GM04504 (cell line): ENCODE results near the gene APPBP2.

Experiments used
- DNase-seq: peaks from one replicate; pipeline ENCODE4 v3.0.0-alpha.2; 2012; ENCODE audit warnings: low read depth

The APPBP2 gene

GRCh38 chr17:60393840-60394723, 132.0 kb downstream of the APPBP2 start:
- no peak for DNase-seq
